PC-9 (cell line): Measurements from ENCODE around the gene GSG1.

Source experiments
- CTCF ChIP-seq: fragments of 200-600 bp; sonication (generic); conservative IDR thresholded peaks from 2 replicates; pipeline ENCODE4 v1.6.1; 2017; ENCODE audit warnings: mixed run types, antibody characterized with exemption, mild to moderate bottlenecking, moderate library complexity
- EZH2 ChIP-seq: fragments of 200-600 bp; sonication (generic); IDR thresholded peaks from 2 replicates; pipeline ENCODE4 v1.8.0; 2017; ENCODE audit warnings: antibody characterized with exemption, low read depth

- TF ChIP-seq CTCF (no peak), EZH2 (no peak)
Observed at GRCh38 chr12:13066459-13066858, 37.0 kb downstream of the GSG1 start.
